Measurements from ENCODE around the gene PIR.

PIR gene

GRCh38 chrX:15493118-15493962 lies at the start of gene PIR:
PIR (minus strand) TSS chrX:15493333; CDS start chrX:15491257, 2,076 bp downstream.
- peak; percentile 98 for DNase-seq (ENCODE audit: low read depth, low spot score)

GRCh38 chrX:15530318-15530717 lies 37.2 kb upstream of the PIR start:
- DNase-seq (ENCODE audit: low read depth, low spot score): peak; percentile 6

GRCh38 chrX:15529165-15529564 lies 36.0 kb upstream of the PIR start:
- no peak for DNase-seq (ENCODE audit: low read depth, low spot score)

GRCh38 chrX:15525664-15526416 lies 32.7 kb upstream of the PIR start:
- no peak for DNase-seq (ENCODE audit: low read depth, low spot score)

GRCh38 chrX:15524417-15524816 lies 31.3 kb upstream of the PIR start:
- DNase-seq (ENCODE audit: low read depth, low spot score): no peak

- no peak for DNase-seq (ENCODE audit: low read depth, low spot score)
Measured at GRCh38 chrX:15523088-15523487, 30.0 kb upstream of the PIR start.

- DNase-seq (ENCODE audit: low read depth, low spot score): no peak
Measured at GRCh38 chrX:15522464-15522863, 29.3 kb upstream of the PIR start.

- DNase-seq (ENCODE audit: low read depth, low spot score): no peak
Measured at GRCh38 chrX:15515931-15516330, 22.8 kb upstream of the PIR start.

- DNase-seq (ENCODE audit: low read depth, low spot score): no peak
Measured at GRCh38 chrX:15514279-15514678, 21.1 kb upstream of the PIR start.

- no peak for DNase-seq (ENCODE audit: low read depth, low spot score)
Measured at GRCh38 chrX:15512401-15512965, 19.4 kb upstream of the PIR start.

- DNase-seq (ENCODE audit: low read depth, low spot score): no peak
Measured at GRCh38 chrX:15511563-15511962, 18.4 kb upstream of the PIR start.

GRCh38 chrX:15509845-15510244 lies 16.7 kb upstream of the PIR start:
- DNase-seq (ENCODE audit: low read depth, low spot score): no peak

GRCh38 chrX:15507005-15507404 lies 13.9 kb upstream of the PIR start:
- no peak for DNase-seq (ENCODE audit: low read depth, low spot score)

GRCh38 chrX:15505101-15505500 lies 12.0 kb upstream of the PIR start:
- DNase-seq (ENCODE audit: low read depth, low spot score): no peak

GRCh38 chrX:15504661-15505060 lies 11.5 kb upstream of the PIR start:
- no peak for DNase-seq (ENCODE audit: low read depth, low spot score)

- DNase-seq (ENCODE audit: low read depth, low spot score): no peak
Measured at GRCh38 chrX:15501506-15501905, 8.4 kb upstream of the PIR start.

- no peak for DNase-seq (ENCODE audit: low read depth, low spot score)
Measured at GRCh38 chrX:15500497-15500966, 7.4 kb upstream of the PIR start, which contains the start of gene BMX. BMX (plus strand) TSS chrX:15500807; CDS start chrX:15508354, 7,547 bp downstream.

- DNase-seq (ENCODE audit: low read depth, low spot score): no peak
Measured at GRCh38 chrX:15499976-15500375, 6.8 kb upstream of the PIR start.

GRCh38 chrX:15498741-15499140 lies 5.6 kb upstream of the PIR start:
- DNase-seq (ENCODE audit: low read depth, low spot score): no peak

- DNase-seq (ENCODE audit: low read depth, low spot score): peak; percentile 71
Measured at GRCh38 chrX:15497865-15498264, 4.7 kb upstream of the PIR start.

GRCh38 chrX:15496824-15497223 lies 3.7 kb upstream of the PIR start:
- DNase-seq (ENCODE audit: low read depth, low spot score): no peak

GRCh38 chrX:15495801-15496200 lies 2.7 kb upstream of the PIR start:
- no peak for DNase-seq (ENCODE audit: low read depth, low spot score)

Measured in ELF-1 (cell line).